LHCN-M2 (cell line): ENCODE results near the gene RIPK4. TPM values are rescaled to one million over a fixed set of nuclear protein-coding genes. Genes with fewer than 3 reads are reported as not detected.

ENCODE experiments used
- DNase-seq: peaks from one replicate; pipeline ENCODE4 v3.0.0-alpha.2; 2012; ENCODE audit warnings: low read depth
- polyA plus RNA-seq: library from polyadenylated mRNA; unstranded; fragments of >200 nt; gene quantifications from one replicate; pipeline ENCODE4 v1.2.1, GENCODE V29; 2012; ENCODE audit warnings: missing spikeins
- total RNA-seq: library from RNA; depleted of rRNA; stranded (reverse); fragments of >200 nt; gene quantifications from 2 replicates; pipeline ENCODE4 v1.2.3, GENCODE V29; 2014; rRNA removed

Gene RIPK4
- not detected in 2 replicates for total RNA-seq
- not detected for polyA plus RNA-seq

- DNase-seq = no peak
These were observed at the start of gene RIPK4 for GRCh38 chr21:41766883-41767605. RIPK4 (minus strand) TSS chr21:41767052; CDS start chr21:41767041, 11 bp downstream.

- no peak for DNase-seq
These were observed 49.1 kb upstream of the RIPK4 start for GRCh38 chr21:41815652-41816582.

GRCh38 chr21:41813226-41813625 is 46.4 kb upstream of the RIPK4 start:
- DNase-seq = no peak

- DNase-seq = no peak
These were observed 45.8 kb upstream of the RIPK4 start for GRCh38 chr21:41812679-41813078.

- DNase-seq = no peak
These were observed 43.7 kb upstream of the RIPK4 start for GRCh38 chr21:41810597-41810932.

- no peak for DNase-seq
These were observed 43.2 kb upstream of the RIPK4 start for GRCh38 chr21:41809891-41810596.

DNA sequence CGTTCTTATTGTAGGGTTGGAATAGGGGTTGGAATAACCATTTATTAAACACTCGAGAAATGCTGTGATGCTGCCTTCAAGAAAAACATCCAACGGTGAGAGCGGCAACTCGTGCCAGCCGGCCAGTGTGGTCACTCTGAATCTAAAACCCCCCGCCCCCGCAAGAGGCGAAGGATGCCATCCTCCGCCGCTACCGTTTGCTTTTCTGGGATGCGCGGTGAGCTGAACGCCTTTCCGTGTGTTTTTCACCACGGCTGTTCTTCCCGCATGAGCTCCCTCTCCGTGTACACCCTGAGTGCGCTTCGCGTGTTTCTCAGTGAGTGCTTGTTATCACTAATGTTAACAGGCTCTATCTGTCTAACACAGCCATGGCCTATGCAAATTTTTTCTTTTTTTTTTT is 42.0 kb upstream of the RIPK4 start:
- DNase-seq = no peak

DNA sequence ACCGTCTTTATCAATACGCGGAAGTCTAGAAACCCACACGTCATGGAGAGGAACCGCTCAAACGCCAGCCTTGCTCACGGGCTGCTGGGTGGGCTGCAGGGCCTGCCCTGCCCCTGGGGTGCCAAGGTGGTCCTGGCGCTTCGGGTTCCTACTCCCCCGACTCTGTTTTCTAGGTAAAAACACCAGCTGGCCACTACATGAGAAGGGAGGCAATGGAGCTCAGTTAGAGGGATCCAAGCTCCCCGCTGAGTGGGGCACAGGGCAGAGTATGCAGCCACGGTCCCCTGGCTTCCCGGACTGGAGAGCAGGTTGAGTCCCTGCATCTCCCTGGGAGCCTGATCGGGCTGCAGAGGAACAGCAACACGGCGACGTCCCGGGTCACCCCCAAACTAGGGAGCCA is 41.2 kb upstream of the RIPK4 start:
- no peak for DNase-seq

DNA sequence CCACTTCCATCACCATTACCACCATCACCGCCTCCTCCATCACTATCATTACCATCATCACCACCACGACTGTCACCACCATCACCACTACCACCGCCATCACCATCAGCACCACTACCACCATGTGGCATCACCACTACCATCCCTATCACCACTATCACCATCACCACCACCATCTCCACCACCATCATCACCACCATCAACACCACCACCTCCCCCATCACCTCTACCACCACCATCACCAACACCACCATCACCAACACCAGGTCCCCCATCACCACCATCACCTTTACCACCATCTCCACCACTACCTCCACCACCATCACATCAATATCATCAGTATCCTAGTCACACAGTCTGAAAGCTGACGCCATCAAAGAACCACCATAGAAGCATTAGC is 39.9 kb upstream of the RIPK4 start:
- no peak for DNase-seq

GRCh38 chr21:41805643-41806042 is 38.8 kb upstream of the RIPK4 start:
- no peak for DNase-seq

DNA sequence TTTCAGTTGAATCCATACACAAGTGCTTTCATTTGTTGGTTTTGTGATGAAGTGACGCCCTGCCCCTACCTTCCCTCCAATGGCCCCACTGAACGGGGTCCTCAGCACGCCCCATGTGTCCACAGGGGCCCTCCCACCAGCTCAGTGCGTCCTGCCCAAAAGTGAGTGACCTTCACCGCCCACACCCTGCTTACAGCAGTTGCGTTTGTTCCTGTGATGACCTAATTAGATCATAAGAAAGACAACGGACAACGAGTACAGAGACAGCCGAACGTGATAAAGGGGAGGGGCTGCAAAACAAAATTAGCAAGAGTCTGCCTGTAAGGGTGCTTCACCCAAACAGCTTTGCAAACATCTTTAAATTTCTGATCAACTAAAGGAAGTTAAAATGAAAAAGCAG is 38.2 kb upstream of the RIPK4 start:
- no peak for DNase-seq

DNA sequence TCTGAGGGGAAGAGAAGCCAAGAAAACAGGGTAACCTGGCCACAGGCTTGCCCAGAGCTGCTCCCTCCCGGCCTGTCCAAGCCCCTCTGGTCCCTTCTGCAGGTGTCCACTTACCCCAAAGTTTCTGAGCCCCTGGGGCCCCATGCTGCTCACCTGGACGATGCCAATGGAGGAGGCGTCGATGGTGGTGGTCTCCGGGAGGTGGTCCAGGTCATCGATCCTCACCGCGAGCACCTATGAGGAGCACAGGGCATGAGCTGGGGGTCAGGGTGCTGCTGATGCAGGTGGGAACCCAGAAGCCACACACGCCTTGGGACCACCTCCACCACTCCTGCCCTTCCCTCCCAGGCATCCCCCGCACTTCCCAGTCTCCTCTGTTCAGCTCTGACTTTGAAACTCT is 37.5 kb upstream of the RIPK4 start:
- no peak for DNase-seq

- DNase-seq = no peak
These were observed 36.5 kb upstream of the RIPK4 start for GRCh38 chr21:41803316-41803715.

DNA sequence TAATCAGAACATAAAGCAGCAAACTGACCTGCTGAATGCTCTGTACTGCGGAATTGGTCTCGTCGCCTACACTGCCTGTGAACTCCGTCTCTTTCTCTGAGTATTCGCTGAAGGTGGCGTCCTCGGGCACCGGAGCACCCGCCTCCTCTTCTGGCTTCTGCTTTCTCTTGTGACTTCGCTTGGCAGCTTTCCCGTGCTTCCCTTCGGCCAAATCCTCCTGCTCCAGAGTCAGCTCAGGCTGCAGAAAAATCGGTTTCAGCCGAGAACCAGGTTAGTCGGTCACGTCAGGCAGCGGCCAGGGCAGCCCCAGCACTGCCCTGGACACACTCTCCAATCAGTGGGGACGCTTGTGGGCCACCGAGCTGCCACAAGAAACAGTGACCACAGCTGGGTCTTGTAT is 35.8 kb upstream of the RIPK4 start:
- no peak for DNase-seq

GRCh38 chr21:41802198-41802584 is 35.3 kb upstream of the RIPK4 start:
- DNase-seq = no peak

DNA sequence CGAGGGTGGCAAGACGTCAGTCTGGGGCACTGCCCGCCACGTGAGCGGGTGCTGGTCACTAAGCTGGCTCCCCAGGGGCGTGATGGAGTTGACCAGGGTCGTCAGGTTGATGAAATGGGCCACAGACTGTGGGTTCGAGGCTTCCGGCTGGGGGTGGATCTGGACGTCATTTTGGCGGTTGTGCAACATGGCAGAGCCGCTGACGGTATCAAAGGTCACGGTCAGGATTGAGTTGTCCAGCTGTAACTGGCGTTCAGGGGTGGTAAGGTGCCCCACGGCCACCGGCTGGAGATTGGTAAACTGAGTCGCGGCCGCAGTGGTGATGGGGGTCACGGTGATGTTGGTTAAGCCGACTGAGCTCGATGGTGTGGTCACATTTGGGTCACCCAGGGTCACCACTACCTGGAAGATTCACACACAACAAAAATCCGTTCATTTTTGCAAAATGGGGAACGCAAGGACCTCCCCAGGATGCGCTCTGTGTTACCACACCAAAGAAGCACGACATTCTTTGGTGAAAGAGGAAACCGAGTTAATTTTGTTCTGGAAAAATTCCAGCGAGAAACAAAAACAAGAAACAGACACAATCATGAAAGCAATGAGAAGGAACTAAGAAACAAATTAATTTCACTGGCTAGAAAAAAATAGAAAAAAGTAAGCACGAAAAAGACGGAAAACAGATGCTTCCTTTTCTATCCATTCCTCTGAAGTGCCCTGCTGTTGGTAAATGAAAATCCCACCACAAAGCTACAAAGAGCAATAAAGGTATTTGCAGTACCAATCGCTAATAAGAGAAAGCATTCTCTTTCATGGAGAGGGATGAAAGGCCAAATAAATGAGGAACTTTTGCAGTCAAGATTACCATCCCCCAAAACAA is 34.7 kb upstream of the RIPK4 start:
- DNase-seq = no peak

DNA sequence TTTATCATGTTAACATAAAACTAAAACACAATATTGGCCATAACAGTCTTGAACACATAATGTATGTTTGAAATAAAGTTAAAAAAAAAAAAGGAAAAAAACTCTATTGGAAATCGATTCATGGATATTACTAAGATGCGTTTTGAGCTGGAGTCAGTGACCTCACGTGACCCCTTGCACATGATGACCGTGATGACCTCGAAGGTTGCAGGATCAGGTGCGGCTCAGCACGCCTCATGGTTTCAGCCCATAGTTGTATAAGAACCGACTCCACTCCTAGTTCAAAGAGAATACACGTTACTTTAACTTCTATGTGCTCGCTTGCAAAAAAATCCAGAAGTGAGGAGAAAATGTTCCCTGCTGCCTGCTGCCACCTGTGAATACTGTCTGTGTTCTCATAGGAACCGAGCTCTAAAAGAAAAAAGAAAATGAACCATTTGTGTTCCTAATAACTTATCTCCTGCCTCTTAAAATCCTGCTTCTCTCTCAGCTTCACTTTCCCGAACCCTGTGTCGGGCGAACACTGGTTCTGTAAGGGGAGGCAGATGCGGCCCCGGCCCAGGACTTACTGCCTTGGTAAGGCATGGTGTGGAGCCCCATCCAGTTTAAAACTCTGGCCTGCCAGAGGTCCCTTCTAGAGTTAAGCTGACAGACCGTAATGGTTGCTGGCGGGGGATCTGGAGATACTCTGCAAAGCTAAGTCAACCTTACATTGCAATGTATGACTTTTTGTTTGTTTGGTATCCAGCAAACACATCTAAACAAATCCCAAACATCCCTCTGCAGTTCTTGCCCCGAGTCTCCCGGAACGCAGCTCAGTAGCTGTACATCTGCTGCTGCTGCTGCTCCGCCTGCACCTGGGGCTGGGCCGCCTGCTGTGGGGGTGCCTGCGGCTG is 33.8 kb upstream of the RIPK4 start:
- DNase-seq = no peak

GRCh38 chr21:41799763-41800162 is 32.9 kb upstream of the RIPK4 start:
- DNase-seq = no peak

DNA sequence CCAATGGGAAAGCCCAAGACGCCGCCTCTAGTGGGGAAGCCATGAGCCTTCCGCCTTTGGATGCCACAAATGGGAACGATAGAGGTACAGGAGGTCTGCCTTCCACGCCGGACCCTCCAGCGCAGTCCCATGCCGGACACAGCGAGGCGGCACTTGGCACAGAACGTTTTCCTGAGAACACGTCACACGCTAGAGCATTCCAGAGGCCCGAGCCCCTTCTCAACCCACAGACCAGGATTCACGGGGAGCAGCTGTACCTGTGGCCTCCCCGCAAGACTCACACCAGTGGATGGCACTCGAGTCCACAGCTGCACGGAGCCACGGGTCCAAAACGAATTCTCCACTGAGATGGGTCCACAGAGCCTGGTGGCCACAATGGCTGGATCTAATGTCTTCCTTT is 31.5 kb upstream of the RIPK4 start:
- no peak for DNase-seq

DNA sequence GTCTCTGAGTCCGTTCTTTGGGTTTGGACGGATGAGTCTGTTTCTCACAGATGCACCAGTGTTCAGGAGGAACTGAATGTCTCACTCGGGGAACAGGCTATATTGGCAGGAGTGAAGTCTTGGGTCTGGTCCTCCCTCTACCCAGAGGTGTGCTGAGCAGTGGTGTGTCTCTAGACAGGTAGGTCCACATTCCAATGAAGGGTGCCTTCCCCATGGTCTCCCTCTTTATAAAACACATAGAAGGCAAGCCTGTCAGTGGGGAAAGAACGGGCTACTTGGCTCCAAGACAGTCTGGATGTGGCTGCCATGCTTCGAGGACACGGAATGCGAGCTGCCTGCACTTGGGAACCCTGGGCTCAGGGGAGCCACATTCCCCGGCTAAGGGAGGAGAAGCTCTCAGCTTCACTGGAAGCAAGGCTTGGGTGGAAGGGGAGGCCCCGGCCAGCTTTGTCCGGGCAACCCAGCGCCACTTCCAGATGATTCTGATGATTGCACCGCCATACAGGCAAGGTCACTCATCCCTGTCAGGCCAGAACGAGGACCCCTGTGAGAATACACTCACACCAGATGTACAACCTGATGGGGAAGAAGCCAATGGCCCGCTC is 29.7 kb upstream of the RIPK4 start:
- no peak for DNase-seq
